ENCODE results near the gene RAB30.
"Not testable (repeated sequence)": the region's sequence is repeated elsewhere in the genome, so short reads cannot be mapped to it uniquely, and the experiment has no call there.

The RAB30 gene

DNA sequence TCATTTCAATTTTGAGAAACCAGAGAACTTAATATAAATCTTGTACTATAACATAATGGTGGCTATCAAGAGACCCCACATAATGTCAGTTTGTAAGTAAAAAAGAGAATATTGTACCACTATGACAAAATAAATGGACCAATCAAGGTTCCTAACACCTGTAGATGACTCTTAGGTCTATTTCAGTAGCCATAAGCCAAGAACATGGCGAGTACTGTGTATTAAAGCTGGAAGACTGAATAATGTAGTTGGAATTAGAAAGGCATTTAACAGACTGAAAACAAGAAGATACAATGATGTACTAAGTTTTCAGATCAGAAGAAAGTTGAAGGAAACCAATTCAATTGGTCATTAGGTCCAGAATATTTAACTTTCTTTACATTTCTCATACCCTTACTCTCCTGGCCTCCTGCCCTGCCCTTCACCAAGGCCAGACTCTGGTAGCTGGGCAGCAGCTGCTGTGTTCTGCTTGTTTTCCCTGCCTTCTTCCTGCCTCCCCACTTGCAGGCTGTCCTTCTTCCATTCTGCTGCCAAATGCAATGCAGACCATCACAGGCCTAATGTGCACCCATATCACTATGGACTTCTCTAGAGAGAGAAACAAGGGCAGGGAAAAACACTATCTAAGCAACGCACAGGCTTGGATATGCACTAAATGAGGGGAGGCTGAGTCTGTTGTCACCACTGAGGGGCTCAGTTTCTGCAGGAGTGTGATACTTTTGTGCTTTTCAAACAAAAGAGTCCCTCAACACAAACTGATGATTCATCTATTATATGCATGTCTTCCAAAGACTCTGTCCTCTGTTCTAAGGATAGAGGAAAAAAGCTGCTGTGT is 60.1 kb downstream of the RAB30 start:
- TF ChIP-seq, protein P1, sequence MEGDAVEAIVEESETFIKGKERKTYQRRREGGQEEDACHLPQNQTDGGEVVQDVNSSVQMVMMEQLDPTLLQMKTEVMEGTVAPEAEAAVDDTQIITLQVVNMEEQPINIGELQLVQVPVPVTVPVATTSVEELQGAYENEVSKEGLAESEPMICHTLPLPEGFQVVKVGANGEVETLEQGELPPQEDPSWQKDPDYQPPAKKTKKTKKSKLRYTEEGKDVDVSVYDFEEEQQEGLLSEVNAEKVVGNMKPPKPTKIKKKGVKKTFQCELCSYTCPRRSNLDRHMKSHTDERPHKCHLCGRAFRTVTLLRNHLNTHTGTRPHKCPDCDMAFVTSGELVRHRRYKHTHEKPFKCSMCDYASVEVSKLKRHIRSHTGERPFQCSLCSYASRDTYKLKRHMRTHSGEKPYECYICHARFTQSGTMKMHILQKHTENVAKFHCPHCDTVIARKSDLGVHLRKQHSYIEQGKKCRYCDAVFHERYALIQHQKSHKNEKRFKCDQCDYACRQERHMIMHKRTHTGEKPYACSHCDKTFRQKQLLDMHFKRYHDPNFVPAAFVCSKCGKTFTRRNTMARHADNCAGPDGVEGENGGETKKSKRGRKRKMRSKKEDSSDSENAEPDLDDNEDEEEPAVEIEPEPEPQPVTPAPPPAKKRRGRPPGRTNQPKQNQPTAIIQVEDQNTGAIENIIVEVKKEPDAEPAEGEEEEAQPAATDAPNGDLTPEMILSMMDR (IDR thresholded peaks at IDR 0.05; ENCODE audit: low read depth, low read length, missing control alignments), result no peak
- in situ Hi-C loops (cut with HindIII; ENCODE audit: low pct_ligation_motif_present, low sequenced_read_pairs), result no loop called here
- H3K27me3 ChIP-seq (replicated peaks), result no peaks in the 10 kb centered on the region
- H3K36me3 ChIP-seq (replicated peaks), result no peaks in the 10 kb centered on the region
- H3K4me3 ChIP-seq (ENCODE audit: low read depth, low read length), result no peak overlapping the region
- H3K27ac ChIP-seq, result peak overlapping the region; percentile 68
- no peak for DNase-seq

DNA sequence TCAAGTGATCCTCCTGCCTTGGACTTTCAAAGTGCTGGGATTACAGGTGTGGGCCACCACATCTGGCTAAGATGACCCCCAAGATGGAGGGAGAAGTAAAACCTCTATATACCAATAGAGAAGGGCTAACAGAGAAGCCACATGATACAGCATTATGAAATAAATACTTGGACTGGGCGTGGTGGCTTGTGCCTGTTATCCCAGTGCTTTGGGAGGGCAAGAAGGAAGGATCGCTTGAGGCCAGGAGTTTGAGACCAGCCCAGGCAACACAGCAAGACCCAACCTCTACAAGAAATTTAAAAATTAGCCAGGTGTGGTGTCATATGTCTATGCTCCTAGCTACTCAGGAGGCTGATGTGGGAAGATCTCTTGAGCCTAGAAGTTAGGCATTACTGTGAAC is 61.7 kb downstream of the RAB30 start:
- TF ChIP-seq, protein P1 (IDR thresholded peaks at IDR 0.05; ENCODE audit: low read depth, low read length, missing control alignments), result no peak
- no peak for DNase-seq
- in situ Hi-C loops (cut with HindIII; ENCODE audit: low pct_ligation_motif_present, low sequenced_read_pairs), result no loop called here
- no peaks in the 10 kb centered on the region for H3K27me3 ChIP-seq (replicated peaks)
- H3K27ac ChIP-seq, result no peak overlapping the region
- no peaks in the 10 kb centered on the region for H3K36me3 ChIP-seq (replicated peaks)
- H3K4me3 ChIP-seq (ENCODE audit: low read depth, low read length), result no peak overlapping the region

DNA sequence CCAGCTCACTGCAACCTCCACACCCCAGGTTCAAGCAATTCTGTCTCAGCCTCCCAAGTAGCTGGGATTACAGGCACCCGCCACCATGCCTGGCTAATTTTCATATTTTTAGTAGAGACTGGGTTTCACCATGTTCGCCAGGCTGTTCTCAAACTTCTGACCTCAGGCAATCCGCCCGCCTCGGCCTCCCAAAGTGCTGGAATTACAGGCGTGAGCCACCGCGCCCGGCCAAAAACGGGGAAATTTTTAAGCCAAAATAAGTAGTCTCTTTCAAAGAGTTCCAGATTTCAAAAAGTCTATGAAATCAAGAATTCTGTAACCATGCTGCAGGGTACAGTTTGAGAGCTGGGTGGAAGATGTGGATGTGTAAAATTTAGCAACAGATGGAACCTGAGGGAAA is 62.6 kb downstream of the RAB30 start:
- not testable (repeated sequence) for H3K27ac ChIP-seq, DNase-seq

DNA sequence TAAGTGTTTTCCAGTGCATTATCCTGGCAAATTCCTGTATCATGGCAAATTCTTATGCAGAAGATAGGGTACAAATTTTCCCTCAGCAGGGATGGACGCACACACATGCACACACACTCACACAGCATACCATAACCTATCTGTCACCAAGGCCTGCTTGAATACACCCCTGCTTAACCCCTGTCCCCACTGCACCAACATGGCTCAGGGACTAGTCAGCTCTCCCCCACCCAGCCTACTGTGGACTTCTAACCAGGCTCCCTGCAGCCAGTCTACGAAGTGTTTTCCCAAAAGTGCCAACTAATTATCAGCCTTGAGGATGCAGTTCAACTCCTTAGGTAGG is 63.1 kb downstream of the RAB30 start:
- TF ChIP-seq, protein P1 (IDR thresholded peaks at IDR 0.05; ENCODE audit: low read depth, low read length, missing control alignments), result no peak
- DNase-seq, result peak; percentile 70
- no peaks in the 10 kb centered on the region for H3K27me3 ChIP-seq (replicated peaks)
- H3K27ac ChIP-seq, result peak overlapping the region; percentile 26
- no peak overlapping the region for H3K4me3 ChIP-seq (ENCODE audit: low read depth, low read length)
- in situ Hi-C loops (cut with HindIII; ENCODE audit: low pct_ligation_motif_present, low sequenced_read_pairs), result no loop called here
- H3K36me3 ChIP-seq (replicated peaks), result no peaks in the 10 kb centered on the region

More for the DNA sequence above, 62.6 kb downstream of the RAB30 start:
- in situ Hi-C loops (cut with HindIII; ENCODE audit: low pct_ligation_motif_present, low sequenced_read_pairs); H3K36me3 ChIP-seq (replicated peaks); H3K27me3 ChIP-seq (replicated peaks); H3K4me3 ChIP-seq (ENCODE audit: low read depth, low read length): not testable (repeated sequence)

DNA sequence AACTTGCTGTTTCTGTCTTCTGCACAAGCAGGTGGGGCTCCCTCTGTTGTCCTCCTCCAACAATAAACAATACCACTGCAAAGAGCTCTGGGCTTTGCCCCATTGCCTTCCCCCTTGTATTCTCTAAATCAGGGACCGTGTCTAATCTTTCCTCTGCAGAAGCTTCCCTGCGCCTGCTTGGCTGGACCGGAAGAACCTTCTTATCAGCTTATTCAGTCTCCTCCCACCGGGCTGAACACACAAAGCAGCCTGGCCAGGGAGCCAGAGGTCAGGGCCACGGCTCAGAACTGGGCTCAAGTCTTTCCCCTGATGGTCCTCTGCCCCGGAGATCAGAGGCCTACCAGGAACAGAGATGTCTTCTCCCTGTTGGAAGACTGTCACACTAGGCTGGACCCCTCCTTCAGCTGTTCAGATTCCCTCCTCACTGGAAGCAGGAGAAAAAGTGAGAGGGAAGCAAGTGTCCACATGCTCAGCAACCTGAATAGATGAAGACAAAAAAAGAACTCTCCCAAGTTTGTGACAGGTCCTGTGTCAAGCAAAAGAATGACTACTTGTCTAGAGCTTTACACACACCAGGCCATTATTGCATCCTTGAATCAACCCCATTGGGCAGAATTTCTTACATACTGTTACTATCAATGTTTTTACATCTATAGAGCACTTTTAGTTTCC is 63.7 kb downstream of the RAB30 start:
- DNase-seq, result peak; percentile 45
- H3K27me3 ChIP-seq (replicated peaks), result no peaks in the 10 kb centered on the region
- in situ Hi-C loops (cut with HindIII; ENCODE audit: low pct_ligation_motif_present, low sequenced_read_pairs), result no loop called here
- TF ChIP-seq, protein P1 (IDR thresholded peaks at IDR 0.05; ENCODE audit: low read depth, low read length, missing control alignments), result peak; percentile 6
- no peaks in the 10 kb centered on the region for H3K36me3 ChIP-seq (replicated peaks)
- H3K27ac ChIP-seq, result peak overlapping the region; percentile 26
- H3K4me3 ChIP-seq (ENCODE audit: low read depth, low read length), result no peak overlapping the region

DNA sequence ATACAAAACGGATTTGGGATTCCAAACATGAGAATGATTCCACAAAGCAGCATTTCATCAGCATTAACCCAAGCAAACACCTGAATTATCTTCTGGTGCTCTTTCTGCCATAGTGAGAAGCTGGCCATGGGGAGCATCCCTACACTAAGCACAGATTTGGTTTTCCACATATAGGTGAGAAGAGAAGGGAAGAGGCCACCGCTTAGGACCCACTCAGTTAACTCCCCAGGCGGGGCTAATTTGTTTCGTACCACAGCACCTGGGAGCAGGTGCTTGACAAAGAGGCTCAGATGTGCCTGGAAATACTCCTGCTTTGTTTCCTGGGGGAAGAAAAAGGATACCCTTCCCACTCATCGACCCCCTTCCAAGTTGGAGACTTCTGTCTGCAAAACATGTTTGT is 64.2 kb downstream of the RAB30 start:
- TF ChIP-seq, protein P1 (IDR thresholded peaks at IDR 0.05; ENCODE audit: low read depth, low read length, missing control alignments), result no peak
- H3K27ac ChIP-seq, result no peak overlapping the region
- in situ Hi-C loops (cut with HindIII; ENCODE audit: low pct_ligation_motif_present, low sequenced_read_pairs), result no loop called here
- DNase-seq, result no peak
- no peak overlapping the region for H3K4me3 ChIP-seq (ENCODE audit: low read depth, low read length)
- H3K27me3 ChIP-seq (replicated peaks), result no peaks in the 10 kb centered on the region
- no peaks in the 10 kb centered on the region for H3K36me3 ChIP-seq (replicated peaks)
